H1 (cell line): ENCODE results near the gene EXD3. TPM values are rescaled to one million over a fixed set of nuclear protein-coding genes. Genes with fewer than 3 reads are reported as not detected.
A peak's percentile ranks its signal among the peaks of the same experiment; 100 is the strongest.

Experiments used
- CTCF ChIA-PET: fragments of 300-600 bp; sonication (Branson Sonifier 250); formaldehyde crosslinking; loops from one replicate; lab custom pipeline; 2021; ENCODE audit not compliant: partially characterized antibody; lab: Charles Lee
- POLR2A ChIA-PET: fragments of 300-600 bp; sonication (Branson Sonifier 250); formaldehyde crosslinking; loops from one replicate; lab custom pipeline; 2021; ENCODE audit warnings: inconsistent platforms; ENCODE audit not compliant: partially characterized antibody; lab: Charles Lee
- DNase-seq, 2 experiments: peaks; one replicate each; pipeline versions ENCODE4 v3.0.0 to v3.0.0-alpha.2; 2010 to 2022; ENCODE audit warnings: low spot score in 2 of 2, low read depth in 1 of 2, mixed read lengths in 1 of 2
- FAIRE-seq: peaks from 2 replicates; lab custom pipeline; 2011; peaks lifted over from hg19 to GRCh38; lab: Jason Lieb, UNC
- H2AFZ ChIP-seq: 2 replicates; pipeline ENCODE4 v1.8.1; 2012; ENCODE audit warnings: low read length, inconsistent platforms
- H2AK5ac ChIP-seq: 2 replicates; pipeline ENCODE4 v1.6.1; 2013; ENCODE audit warnings: low read depth, low read length
- H2BK120ac ChIP-seq: replicated peaks from 2 replicates; pipeline ENCODE3; 2013; ENCODE audit warnings: low read depth, low read length, inconsistent platforms
- H2BK12ac ChIP-seq: 2 replicates; pipeline ENCODE4 v1.6.1; 2013; ENCODE audit warnings: low read depth, low read length
- H2BK15ac ChIP-seq: 2 replicates; pipeline ENCODE4 v1.6.1; 2013; ENCODE audit warnings: low read length
- H2BK20ac ChIP-seq: 2 replicates; pipeline ENCODE4 v1.6.1; 2013; ENCODE audit warnings: low read length
- H2BK5ac ChIP-seq: 2 replicates; pipeline ENCODE4 v1.6.1; 2013; ENCODE audit warnings: low read depth, low read length
- H3K14ac ChIP-seq: 2 replicates; pipeline ENCODE4 v1.6.1; 2013; ENCODE audit warnings: inconsistent platforms; ENCODE audit not compliant: insufficient read length
- H3K18ac ChIP-seq: 2 replicates; pipeline ENCODE4 v1.6.1; 2013; ENCODE audit warnings: low read length; ENCODE audit errors: extremely low read depth
- H3K23ac ChIP-seq: 2 replicates; pipeline ENCODE4 v1.6.1; 2013; ENCODE audit warnings: inconsistent platforms; ENCODE audit not compliant: insufficient read length
- H3K23me2 ChIP-seq: 2 replicates; pipeline ENCODE4 v1.6.1; 2013; ENCODE audit warnings: low read depth, low read length
- H3K27ac ChIP-seq: 2 replicates; pipeline ENCODE4 v1.6.1; 2011; ENCODE audit warnings: low read depth, low read length, inconsistent platforms
- H3K27me3 ChIP-seq, 4 experiments: replicated peaks in 1 of 4; 1 replicate in 1 of 4; 2 replicates in 3 of 4; pipeline versions ENCODE4 v1.6.1 to v1.8.1; 2011 to 2013; ENCODE audit warnings: low read length in 3 of 4, mild to moderate bottlenecking in 3 of 4, inconsistent platforms in 2 of 4, mixed read lengths in 2 of 4, moderate library complexity in 1 of 4; ENCODE audit not compliant: control insufficient read depth in 3 of 4, insufficient read depth in 3 of 4; ENCODE audit errors: extremely low read depth in 1 of 4
- H3K36me3 ChIP-seq, 4 experiments: 2 replicates each; pipeline versions ENCODE4 v1.6.1 to v1.8.1; 2011 to 2013; ENCODE audit warnings: mild to moderate bottlenecking in 4 of 4, low read length in 3 of 4, moderate library complexity in 2 of 4, control low read depth in 1 of 4, inconsistent platforms in 1 of 4; ENCODE audit not compliant: insufficient read depth in 4 of 4, control insufficient read depth in 2 of 4
- H3K4ac ChIP-seq: replicated peaks from 2 replicates; pipeline ENCODE3; 2013; ENCODE audit warnings: low read length, low read depth, mixed read lengths, inconsistent platforms; ENCODE audit not compliant: insufficient read length
- H3K4me1 ChIP-seq, 4 experiments: replicated peaks in 1 of 4; 1 replicate in 1 of 4; 2 replicates in 3 of 4; pipeline versions ENCODE4 v1.6.1 to v1.8.1; 2011 to 2013; ENCODE audit warnings: low read length in 3 of 4, inconsistent platforms in 2 of 4, mixed read lengths in 1 of 4; ENCODE audit not compliant: insufficient read depth in 4 of 4, control insufficient read depth in 3 of 4
- H3K4me2 ChIP-seq, 2 experiments: 2 replicates each; pipeline versions ENCODE4 v1.6.1 to v1.8.1; 2011 to 2013; ENCODE audit warnings: low read depth in 2 of 2, low read length in 2 of 2, control low read depth in 1 of 2, inconsistent platforms in 1 of 2, mild to moderate bottlenecking in 1 of 2; ENCODE audit not compliant: insufficient read depth in 1 of 2
- H3K4me3 ChIP-seq, 4 experiments: fragments of 200-600, 300-600 bp in 1 of 4; sonication (generic), shearing (Covaris generic), sonication (Bioruptor Twin) in 1 of 4; 2 replicates each; pipeline versions ENCODE4 v1.5.1 to v1.8.1; 2011 to 2016; ENCODE audit warnings: low read length in 4 of 4, low read depth in 3 of 4, control low read depth in 2 of 4, inconsistent platforms in 2 of 4, mild to moderate bottlenecking in 2 of 4, mixed read lengths in 1 of 4, moderate library complexity in 1 of 4; ENCODE audit not compliant: insufficient read depth in 2 of 4; ENCODE audit errors: extremely low read depth in 1 of 4
- H3K56ac ChIP-seq: replicated peaks from 2 replicates; pipeline ENCODE3; 2013; ENCODE audit warnings: low read depth, mild to moderate bottlenecking, mixed read lengths, low read length, inconsistent platforms; ENCODE audit not compliant: insufficient read length
- H3K79me1 ChIP-seq: 2 replicates; pipeline ENCODE4 v1.6.1; 2013; ENCODE audit warnings: low read depth, low read length, control low read depth
- H3K79me2 ChIP-seq, 2 experiments: 2 replicates each; pipeline versions ENCODE4 v1.6.1 to v1.8.1; 2012 to 2013; ENCODE audit warnings: low read length in 2 of 2, mild to moderate bottlenecking in 2 of 2, inconsistent platforms in 1 of 2; ENCODE audit not compliant: insufficient read depth in 2 of 2, control insufficient read depth in 1 of 2
- H3K9ac ChIP-seq, 4 experiments: replicated peaks in 1 of 4; 1 replicate in 1 of 4; 2 replicates in 3 of 4; pipeline versions ENCODE4 v1.6.1 to v1.8.1; 2011 to 2013; ENCODE audit warnings: low read depth in 3 of 4, low read length in 3 of 4, control low read depth in 2 of 4, mild to moderate bottlenecking in 2 of 4, moderate library complexity in 2 of 4, inconsistent platforms in 1 of 4; ENCODE audit errors: extremely low read depth in 1 of 4
- H3K9me3 ChIP-seq, 2 experiments: 2 replicates each; pipeline versions ENCODE4 v1.6.1 to v1.8.1; 2012 to 2013; ENCODE audit warnings: mild to moderate bottlenecking in 2 of 2, moderate library complexity in 2 of 2, control low read depth in 1 of 2, inconsistent platforms in 1 of 2, low read depth in 1 of 2, low read length in 1 of 2, mixed read lengths in 1 of 2; ENCODE audit not compliant: insufficient read depth in 2 of 2
- H4K20me1 ChIP-seq, 2 experiments: replicated peaks in 1 of 2; 2 replicates each; pipeline versions ENCODE3 to v1.8.1; 2011 to 2013; ENCODE audit warnings: inconsistent platforms in 2 of 2, low read length in 2 of 2, mild to moderate bottlenecking in 1 of 2; ENCODE audit not compliant: insufficient read depth in 2 of 2, control insufficient read depth in 1 of 2
- H4K5ac ChIP-seq: 2 replicates; pipeline ENCODE4 v1.6.1; 2013; ENCODE audit warnings: low read length, low read depth, mixed read lengths, inconsistent platforms; ENCODE audit not compliant: insufficient read length
- H4K8ac ChIP-seq: 2 replicates; pipeline ENCODE4 v1.8.0; 2013; ENCODE audit warnings: mild to moderate bottlenecking, moderate library complexity, low read length, inconsistent platforms; ENCODE audit not compliant: insufficient read depth; ENCODE audit errors: extremely low read depth
- H4K91ac ChIP-seq: replicated peaks from 2 replicates; pipeline ENCODE3; 2013; ENCODE audit warnings: low read length, mixed read lengths, inconsistent platforms; ENCODE audit not compliant: insufficient read length
- CREB1 ChIP-seq: IDR thresholded peaks from 2 replicates; pipeline ENCODE4 v1.6.1; 2012; ENCODE audit warnings: inconsistent platforms
- HDAC2 ChIP-seq, 2 experiments: fragments of 300-600 bp in 1 of 2; sonication (generic) in 1 of 2; IDR thresholded peaks; 2 replicates each; pipeline ENCODE4 v1.6.1; 2011 to 2012; ENCODE audit warnings: low read depth in 2 of 2, low read length in 2 of 2, mild to moderate bottlenecking in 2 of 2, moderate library complexity in 2 of 2, borderline replicate concordance in 1 of 2, inconsistent platforms in 1 of 2
- KDM4A ChIP-seq: IDR thresholded peaks from one replicate; pipeline ENCODE4 v1.7.1; 2012; ENCODE audit warnings: low read depth, mild to moderate bottlenecking, moderate library complexity, low read length, inconsistent platforms; ENCODE audit not compliant: severe bottlenecking
- RNF2 ChIP-seq: fragments of 200-900, 300-1000 bp; sonication (generic); IDR thresholded peaks from 2 replicates; pipeline ENCODE4 v1.7.1; 2016; ENCODE audit warnings: borderline replicate concordance, low read depth, mild to moderate bottlenecking, antibody characterized with exemption, low read length; ENCODE audit not compliant: poor library complexity, severe bottlenecking; ENCODE audit errors: missing control alignments
- RXRA ChIP-seq: IDR thresholded peaks from 2 replicates; pipeline ENCODE4 v1.6.1; 2011; ENCODE audit warnings: low read depth, mild to moderate bottlenecking, low read length, moderate library complexity; ENCODE audit not compliant: insufficient read depth
- SAP30 ChIP-seq: fragments of 300-600 bp; sonication (generic); IDR thresholded peaks from 2 replicates; pipeline ENCODE4 v1.7.1; 2012; ENCODE audit warnings: low read length, moderate library complexity, mild to moderate bottlenecking, inconsistent platforms; ENCODE audit not compliant: insufficient read depth, insufficient replicate concordance
- SIN3A ChIP-seq, 2 experiments: IDR thresholded peaks in 1 of 2; conservative IDR thresholded peaks in 1 of 2; 2 replicates each; pipeline ENCODE4 v1.6.1; 2011 to 2012; ENCODE audit warnings: low read length in 2 of 2, improper control_type of control experiment in 1 of 2, low read depth in 1 of 2, mild to moderate bottlenecking in 1 of 2
- YY1 ChIP-seq: IDR thresholded peaks from 2 replicates; pipeline ENCODE4 v1.6.1; 2011; ENCODE audit warnings: low read depth, mild to moderate bottlenecking, low read length
- WGBS, 2 experiments: shearing (Covaris generic) in 1 of 2; methylation state at CpG; one replicate each; pipeline versions ENCODE4 v1.1.6 to v1.1.7; 2013 to 2015; ENCODE audit warnings: low lambda C conversion rate in 2 of 2, mixed read lengths in 2 of 2, inconsistent platforms in 1 of 2, low coverage in 1 of 2, missing lambda C conversion rate in 1 of 2; ENCODE audit not compliant: insufficient replicate concordance in 2 of 2, insufficient coverage in 1 of 2, insufficient read length in 1 of 2; ENCODE audit errors: extremely low coverage in 1 of 2, missing lambda C conversion rate in 1 of 2; 5-methylcytosine and 5-hydroxymethylcytosine counted together
- polyA plus RNA-seq, 7 experiments: library from polyadenylated mRNA; depleted of rRNA in 3 of 7; stranded (reverse) in 5 of 7; unstranded in 2 of 7; fragments of >200 nt in 5 of 7; fragments of 200-250 nt in 2 of 7; gene quantifications; 1 replicate in 5 of 7; 2 replicates in 1 of 7; 4 replicates in 1 of 7; pipeline versions ENCODE4 v1.2.1 to v1.2.3, GENCODE V29; 2011 to 2013; ENCODE audit warnings: missing spikeins in 2 of 7, mixed read lengths in 2 of 7
- total RNA-seq: library from RNA; stranded (reverse); fragmentation: NEBNext Ultra II Directional; extraction: Animal tissue kit (Norgen Biotek cat#: 25700); gene quantifications from 2 replicates; pipeline ENCODE4 v1.2.1, GENCODE V29; 2021
- TF ChIP-seq, protein P1 (sequence below), 3 experiments: IDR thresholded peaks; 1 replicate in 2 of 3; 2 replicates in 1 of 3; pipeline versions ENCODE4 v1.5.1 to v1.6.1; 2011; ENCODE audit warnings: low read length in 3 of 3, mild to moderate bottlenecking in 3 of 3, inconsistent platforms in 2 of 3, low read depth in 1 of 3, moderate library complexity in 1 of 3; ENCODE audit not compliant: insufficient read depth in 1 of 3; ENCODE audit errors: control extremely low read depth in 1 of 3

Gene EXD3
- total and polyA plus RNA-seq, 2 of the 8 experiments (the other 6 are each of a cell fraction or from before 2014, with no cell fraction given): 7.2 to 9.4 TPM

DNA sequence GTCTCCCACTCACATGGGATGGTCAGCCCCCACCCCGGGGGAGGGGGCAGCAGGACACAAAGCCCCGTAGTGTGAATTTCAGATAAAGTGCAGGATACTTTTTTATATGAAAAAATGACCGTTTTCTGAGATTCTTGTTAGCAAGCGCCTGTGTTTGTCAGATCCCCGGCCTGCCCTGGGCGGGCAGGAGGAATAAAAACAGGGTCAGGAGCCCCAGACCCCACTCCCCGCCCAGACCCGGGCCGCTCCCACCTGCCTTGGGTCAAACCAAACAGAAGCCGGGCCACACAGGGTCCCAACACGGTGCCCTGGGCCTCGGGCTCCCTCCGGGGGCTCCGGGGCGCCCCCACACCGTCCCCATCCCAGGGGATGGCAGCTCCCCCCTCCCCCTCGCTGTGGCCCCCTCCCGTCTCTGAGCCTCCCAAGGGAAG, 107.4 kb downstream of the EXD3 start:
- H3K14ac ChIP-seq: no peak overlapping the region
- H3K4ac ChIP-seq: no peak overlapping the region
- FAIRE-seq (no peak), DNase-seq (peak in 1 of 2 experiments; percentile 52)
- H2BK5ac ChIP-seq: no peak overlapping the region
- H2BK20ac ChIP-seq: no peak overlapping the region
- no peak overlapping the region for H3K56ac ChIP-seq
- peak overlapping the region in 2 of 4 experiments; percentile 5 to 58; a peak in 3 of 8 replicates for H3K4me3 ChIP-seq
- H3K18ac ChIP-seq: no peak overlapping the region; the same call in 1 of the 2 replicates
- H2BK15ac ChIP-seq: no peak overlapping the region
- H3K4me1 ChIP-seq: peaks cover 0 to 28% (median 17%) of the 10 kb centered on the region in 4 experiments; a peak in 6 of 7 replicates
- H3K9me3 ChIP-seq: no peaks in the 10 kb centered on the region
- H3K23ac ChIP-seq: no peak overlapping the region
- H4K91ac ChIP-seq: no peak overlapping the region
- no peak overlapping the region for H4K8ac ChIP-seq
- 63% methylated on average over 5 of the region's 18 CpGs; no CpG with 5 or more reads in 1 of the 2 experiments for WGBS, 2 experiments
- H3K79me1 ChIP-seq: no peaks in the 10 kb centered on the region
- POLR2A ChIA-PET: interaction anchor here (1.2 to 11.9 kb wide), 5 partner anchors 9 to 277 kb away, joined by 3 to 129 read pairs (median 3); partner anchors contain the start of gene NRARP
- H3K4me2 ChIP-seq: peak overlapping the region; percentile 26 to 61; a peak in 3 of 4 replicates
- no peak overlapping the region for H2AK5ac ChIP-seq
- H3K27me3 ChIP-seq: peaks cover 0 to 4% (median 0%) of the 10 kb centered on the region in 4 experiments; a peak in 2 of 7 replicates
- no peak overlapping the region for H2BK12ac ChIP-seq
- no peak overlapping the region for H3K9ac ChIP-seq
- H4K20me1 ChIP-seq: no peaks in the 10 kb centered on the region
- no peaks in the 10 kb centered on the region for H3K36me3 ChIP-seq
- H3K23me2 ChIP-seq: no peaks in the 10 kb centered on the region; the same call in 1 of the 2 replicates
- no peaks in the 10 kb centered on the region for H3K79me2 ChIP-seq
- no peak overlapping the region for H2BK120ac ChIP-seq
- no peak overlapping the region for H3K27ac ChIP-seq
- no peak overlapping the region for H4K5ac ChIP-seq
- H2AFZ ChIP-seq: no peak overlapping the region
- CTCF ChIA-PET: interaction anchor here (1.6 to 5.7 kb wide), 4 partner anchors 12 to 129 kb away, joined by 5 to 55 read pairs (median 6); partner anchors contain the start of gene NRARP
- no peak for TF ChIP-seq SIN3A (conservative IDR thresholded peaks at IDR 0.05 in 1 of 2, IDR thresholded peaks at IDR 0.05 in 1 of 2; ENCODE audit: low read depth in 1 of 2, low read length in 2 of 2)
- no peak for TF ChIP-seq CREB1
- TF ChIP-seq RXRA: no peak
- TF ChIP-seq RNF2: no peak
- TF ChIP-seq YY1: no peak
- TF ChIP-seq, protein P1, sequence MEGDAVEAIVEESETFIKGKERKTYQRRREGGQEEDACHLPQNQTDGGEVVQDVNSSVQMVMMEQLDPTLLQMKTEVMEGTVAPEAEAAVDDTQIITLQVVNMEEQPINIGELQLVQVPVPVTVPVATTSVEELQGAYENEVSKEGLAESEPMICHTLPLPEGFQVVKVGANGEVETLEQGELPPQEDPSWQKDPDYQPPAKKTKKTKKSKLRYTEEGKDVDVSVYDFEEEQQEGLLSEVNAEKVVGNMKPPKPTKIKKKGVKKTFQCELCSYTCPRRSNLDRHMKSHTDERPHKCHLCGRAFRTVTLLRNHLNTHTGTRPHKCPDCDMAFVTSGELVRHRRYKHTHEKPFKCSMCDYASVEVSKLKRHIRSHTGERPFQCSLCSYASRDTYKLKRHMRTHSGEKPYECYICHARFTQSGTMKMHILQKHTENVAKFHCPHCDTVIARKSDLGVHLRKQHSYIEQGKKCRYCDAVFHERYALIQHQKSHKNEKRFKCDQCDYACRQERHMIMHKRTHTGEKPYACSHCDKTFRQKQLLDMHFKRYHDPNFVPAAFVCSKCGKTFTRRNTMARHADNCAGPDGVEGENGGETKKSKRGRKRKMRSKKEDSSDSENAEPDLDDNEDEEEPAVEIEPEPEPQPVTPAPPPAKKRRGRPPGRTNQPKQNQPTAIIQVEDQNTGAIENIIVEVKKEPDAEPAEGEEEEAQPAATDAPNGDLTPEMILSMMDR (IDR thresholded peaks at IDR 0.05; ENCODE audit: control extremely low read depth in 1 of 3, insufficient read depth in 1 of 3, low read depth in 1 of 3, low read length in 3 of 3): no peak
- TF ChIP-seq HDAC2 (IDR thresholded peaks at IDR 0.05; ENCODE audit: borderline replicate concordance in 1 of 2, low read depth in 2 of 2, low read length in 2 of 2): no peak
- no peak for TF ChIP-seq KDM4A
- no peak for TF ChIP-seq SAP30
